GM12878 (cell line): ENCODE data around the gene CA10. TPM values are rescaled to one million over a fixed set of nuclear protein-coding genes. Genes with fewer than 3 reads are reported as not detected.

Experiments used
- ATAC-seq: fragments of 200-7000 bp; cut with Tn5 transposase; 3 replicates; pipeline ENCODE4 v1.9.1; 2020; ENCODE audit warnings: mild to moderate bottlenecking, moderate library complexity
- BruUV-seq: library from RNA; stranded (reverse); fragments of 400-500 nt; replicated peaks from 2 replicates; lab custom pipeline; 2021; lab: Mats Ljungman, UMichigan
- CTCF ChIA-PET: fragments of 300-600 bp; sonication (Branson Sonifier 250); formaldehyde crosslinking; extraction: SDS; loops from one replicate; lab custom pipeline; 2021; ENCODE audit warnings: inconsistent platforms; lab: Yijun Ruan, JAX
- POLR2A ChIA-PET: fragments of 350-600 bp; formaldehyde crosslinking; extraction: SDS; loops from one replicate; lab custom pipeline; 2021; ENCODE audit warnings: inconsistent platforms; lab: Charles Lee
- RAD21 ChIA-PET: fragments of 300-600 bp; sonication (Branson Sonifier 250); formaldehyde crosslinking; loops from one replicate; lab custom pipeline; 2023; ENCODE audit warnings: antibody characterized with exemption; ENCODE audit not compliant: unreplicated experiment; lab: Charles Lee
- SMC1A ChIA-PET: fragments of 300-600 bp; sonication (Branson Sonifier 250); formaldehyde crosslinking; loops from one replicate; lab custom pipeline; 2023; ENCODE audit not compliant: unreplicated experiment, uncharacterized antibody; lab: Charles Lee
- DNase-seq: peaks from one replicate; pipeline ENCODE4 v3.0.0-alpha.2; 2011; ENCODE audit warnings: low read depth, low spot score
- FAIRE-seq: peaks from 3 replicates; lab custom pipeline; 2011; peaks lifted over from hg19 to GRCh38; lab: Jason Lieb, UNC
- H2AFZ ChIP-seq: 2 replicates; pipeline ENCODE4 v1.6.0; 2011; ENCODE audit warnings: low read depth, low read length, control low read depth; ENCODE audit not compliant: control insufficient read depth
- H3K27ac ChIP-seq: 2 replicates; pipeline ENCODE4 v1.5.1; 2011; ENCODE audit warnings: control low read depth; ENCODE audit not compliant: control insufficient read depth, insufficient read depth
- H3K27me3 ChIP-seq, 2 experiments: replicated peaks in 1 of 2; 2 replicates each; pipeline versions ENCODE4 v1.6.0 to v1.6.1; 2011; ENCODE audit warnings: low read length in 1 of 2; ENCODE audit not compliant: control insufficient read depth in 2 of 2, insufficient read depth in 2 of 2
- H3K36me3 ChIP-seq, 2 experiments: 2 replicates each; pipeline ENCODE4 v1.5.1; 2011; ENCODE audit warnings: low read length in 1 of 2; ENCODE audit not compliant: control insufficient read depth in 2 of 2, insufficient read depth in 2 of 2
- H3K4me1 ChIP-seq: 2 replicates; pipeline ENCODE4 v1.6.1; 2011; ENCODE audit warnings: mild to moderate bottlenecking, low read length, moderate library complexity, mixed read lengths; ENCODE audit not compliant: control insufficient read depth, insufficient read depth
- H3K4me2 ChIP-seq: 2 replicates; pipeline ENCODE4 v1.6.0; 2011; ENCODE audit warnings: control low read depth; ENCODE audit not compliant: control insufficient read depth, insufficient read depth
- H3K4me3 ChIP-seq: fragments of 200-600 bp; sonication (generic); 2 replicates; pipeline ENCODE4 v1.5.1; 2016
- H3K79me2 ChIP-seq: 2 replicates; pipeline ENCODE4 v1.6.0; 2011; ENCODE audit warnings: low read length; ENCODE audit not compliant: control insufficient read depth, insufficient read depth
- H3K9ac ChIP-seq: 2 replicates; pipeline ENCODE4 v1.8.0; 2011; ENCODE audit warnings: low read length, control low read depth, mixed read lengths; ENCODE audit not compliant: control insufficient read depth, insufficient read depth
- H3K9me3 ChIP-seq: replicated peaks from 3 replicates; pipeline ENCODE4 v1.5.1; 2011; ENCODE audit warnings: mild to moderate bottlenecking, low read length; ENCODE audit not compliant: control insufficient read depth, insufficient read depth
- H4K20me1 ChIP-seq: 2 replicates; pipeline ENCODE4 v1.6.0; 2011; ENCODE audit not compliant: control insufficient read depth, insufficient read depth
- ATF3 ChIP-seq: IDR thresholded peaks from 2 replicates; pipeline ENCODE4 v1.6.1; 2011; ENCODE audit warnings: low read depth, mild to moderate bottlenecking, low read length, moderate library complexity, borderline replicate concordance; ENCODE audit errors: extremely low read depth
- CBX3 ChIP-seq: fragments of 200-600 bp; sonication (generic); IDR thresholded peaks from 2 replicates; pipeline ENCODE4 v1.6.1; 2016; ENCODE audit warnings: low read depth, borderline replicate concordance
- CHD1 ChIP-seq: IDR thresholded peaks from 2 replicates; pipeline ENCODE4 v1.6.1; 2012; ENCODE audit warnings: low read depth, low read length, improper control_type of control experiment
- FOXK2 ChIP-seq: fragments of 450-650 bp; IDR thresholded peaks from 2 replicates; pipeline ENCODE4 v1.6.1; 2017; ENCODE audit warnings: mild to moderate bottlenecking, moderate library complexity
- HDGF ChIP-seq: fragments of 450-650 bp; IDR thresholded peaks from 2 replicates; pipeline ENCODE4 v1.6.1; 2016; ENCODE audit warnings: antibody characterized with exemption
- JUNB ChIP-seq: IDR thresholded peaks from 2 replicates; pipeline ENCODE4 v1.6.1; 2016; ENCODE audit warnings: antibody characterized with exemption, mild to moderate bottlenecking
- KLF5 ChIP-seq: fragments of 450-650 bp; IDR thresholded peaks from 2 replicates; pipeline ENCODE4 v1.6.1; 2014; ENCODE audit warnings: mild to moderate bottlenecking; ENCODE audit not compliant: partially characterized antibody
- MEF2A ChIP-seq: IDR thresholded peaks from 2 replicates; pipeline ENCODE4 v1.6.1; 2011; ENCODE audit warnings: low read depth, mild to moderate bottlenecking, low read length, moderate library complexity; ENCODE audit not compliant: insufficient read depth
- NFIC ChIP-seq: IDR thresholded peaks from 2 replicates; pipeline ENCODE4 v1.6.1; 2012; ENCODE audit warnings: low read depth, mild to moderate bottlenecking, inconsistent platforms, low read length, moderate library complexity
- NFYA ChIP-seq: IDR thresholded peaks from 2 replicates; pipeline ENCODE4 v1.6.1; 2011; ENCODE audit warnings: low read depth, mild to moderate bottlenecking, low read length, improper control_type of control experiment, borderline replicate concordance
- NR2F1 ChIP-seq: fragments of 450-650 bp; conservative IDR thresholded peaks from 2 replicates; pipeline ENCODE4 v1.6.1; 2017; ENCODE audit warnings: mild to moderate bottlenecking
- SUPT20H ChIP-seq: IDR thresholded peaks from 2 replicates; pipeline ENCODE4 v1.6.1; 2011; ENCODE audit warnings: low read depth, mild to moderate bottlenecking, low read length, moderate library complexity, borderline replicate concordance; ENCODE audit not compliant: control insufficient read depth
- ZSCAN29 ChIP-seq: fragments of 450-650 bp; IDR thresholded peaks from 2 replicates; pipeline ENCODE4 v1.6.1; 2017; ENCODE audit warnings: mild to moderate bottlenecking, moderate library complexity
- WGBS: methylation state at CpG from one replicate; pipeline ENCODE4 v1.1.6; 2016; ENCODE audit warnings: low lambda C conversion rate; ENCODE audit not compliant: insufficient replicate concordance, insufficient coverage; ENCODE audit errors: missing lambda C conversion rate; 5-methylcytosine and 5-hydroxymethylcytosine counted together
- in situ Hi-C: fragments of 300-500 bp; cut with MboI; formaldehyde crosslinking; loops from 9 replicates; pipeline ENCODE4 v1.14.3; 2018; ENCODE audit warnings: mixed read lengths
- intact Hi-C: fragments of 100-400 bp; cut with micrococcal nuclease; formaldehyde crosslinking; loops from one replicate; pipeline ENCODE4 v1.14.2; 2022; ENCODE audit not compliant: unreplicated experiment
- polyA plus RNA-seq, 11 experiments: library from polyadenylated mRNA; depleted of rRNA in 4 of 11; unstranded in 6 of 11; stranded (reverse) in 5 of 11; fragments of >200 nt; fragmentation: Nextera tagmentation in 4 of 11; fragmentation: Illumina TruSeq in 1 of 11; extraction: Ambion mirVana in 4 of 11; extraction: Trizol in 1 of 11; gene quantifications; 1 replicate in 1 of 11; 2 replicates in 10 of 11; pipeline versions ENCODE4 v1.2.1 to v1.2.3, GENCODE V29; 2011 to 2016; ENCODE audit warnings: inconsistent platforms in 2 of 11, missing spikeins in 2 of 11, low read depth in 1 of 11
- total RNA-seq, 4 experiments: library from RNA; depleted of rRNA in 3 of 4; stranded (reverse); fragments of >200 nt in 3 of 4; fragmentation: Illumina TruSeq in 1 of 4; extraction: Trizol in 1 of 4; gene quantifications; 2 replicates each; pipeline versions ENCODE4 v1.2.1 to v1.2.3, GENCODE V29; 2013 to 2021

The CA10 gene
- total and polyA plus RNA-seq, 10 of the 15 experiments (the other 5 are each of a cell fraction or from before 2014, with no cell fraction given): not detected

- ATAC-seq (no peak), DNase-seq (no peak), FAIRE-seq (no peak)
- intact Hi-C loops (no loop called here), in situ Hi-C loops (no loop called here)
- H2AFZ ChIP-seq: no peak overlapping the region
- H3K4me3 ChIP-seq: no peak overlapping the region
- H3K36me3 ChIP-seq: no peaks in the 10 kb centered on the region
- RAD21 ChIA-PET: no interaction called here
- H3K9me3 ChIP-seq: no peaks in the 10 kb centered on the region
- TF ChIP-seq ATF3 (no peak), CBX3 (no peak), NFIC (no peak), MEF2A (no peak), KLF5 (no peak), NR2F1 (no peak), HDGF (no peak), FOXK2 (no peak), ZSCAN29 (no peak), CHD1 (no peak), SUPT20H (no peak), NFYA (no peak), JUNB (no peak)
- H3K4me1 ChIP-seq: no peaks in the 10 kb centered on the region
- CTCF ChIA-PET: interaction anchor here (1.0 kb wide), 1 partner anchor 224 kb away, joined by 3 read pairs; no protein-coding TSS in a partner anchor
- SMC1A ChIA-PET: no interaction called here
- no peak overlapping the region for H3K4me2 ChIP-seq
- H3K79me2 ChIP-seq: no peaks in the 10 kb centered on the region
- WGBS: 5% methylated on average over 2 of the region's 2 CpGs
- H3K27me3 ChIP-seq: no peaks in the 10 kb centered on the region
- no peaks in the 10 kb centered on the region for H4K20me1 ChIP-seq
- no peak overlapping the region for H3K27ac ChIP-seq
- BruUV-seq: no TSS peak
- H3K9ac ChIP-seq: no peak overlapping the region
- POLR2A ChIA-PET: no interaction called here
Observed at GRCh38 chr17:51685287-51685909, 473.1 kb downstream of the CA10 start.
